Smooth muscle cell (in vitro differentiated cells): ENCODE data around the gene CHID1. TPM values are rescaled to one million over a fixed set of nuclear protein-coding genes. Genes with fewer than 3 reads are reported as not detected.
A peak's percentile ranks its signal among the peaks of the same experiment; 100 is the strongest.

Experiments
- DNase-seq: peaks from one replicate; lab custom pipeline; 2025; ENCODE audit not compliant: unreplicated experiment; lab: John Stamatoyannopoulos, UW
- H2AFZ ChIP-seq: fragments of 200-600 bp; sonication (generic); 2 replicates; pipeline ENCODE4 v1.6.0; 2016; ENCODE audit warnings: antibody characterized with exemption, low read depth, mild to moderate bottlenecking
- H3F3A ChIP-seq: fragments of 200-600 bp; sonication (generic); 2 replicates; pipeline ENCODE4 v1.6.0; 2017; ENCODE audit warnings: antibody characterized with exemption, low read depth
- H3K27ac ChIP-seq: fragments of 200-600 bp; sonication (generic); 2 replicates; pipeline ENCODE4 v1.5.1; 2016; ENCODE audit warnings: low read depth, mild to moderate bottlenecking
- H3K27me3 ChIP-seq: fragments of 200-600 bp; sonication (generic); 2 replicates; pipeline ENCODE4 v1.6.1; 2016; ENCODE audit warnings: low read depth, mild to moderate bottlenecking
- H3K36me3 ChIP-seq: fragments of 200-600 bp; sonication (generic); 2 replicates; pipeline ENCODE4 v1.5.1; 2016; ENCODE audit warnings: low read depth
- H3K4me1 ChIP-seq: fragments of 200-600 bp; sonication (generic); 2 replicates; pipeline ENCODE4 v1.5.1; 2016; ENCODE audit warnings: low read depth
- H3K4me2 ChIP-seq: fragments of 200-600 bp; sonication (generic); 2 replicates; pipeline ENCODE4 v1.6.0; 2016; ENCODE audit warnings: mild to moderate bottlenecking
- H3K4me3 ChIP-seq: fragments of 200-600 bp; sonication (generic); 2 replicates; pipeline ENCODE4 v1.5.1; 2016; ENCODE audit warnings: mild to moderate bottlenecking
- H3K79me2 ChIP-seq: fragments of 200-600 bp; sonication (generic); 2 replicates; pipeline ENCODE4 v1.6.0; 2016; ENCODE audit warnings: low read depth, mild to moderate bottlenecking
- H3K9ac ChIP-seq: fragments of 200-600 bp; sonication (generic); 2 replicates; pipeline ENCODE4 v1.6.0; 2016; ENCODE audit warnings: low read depth
- H3K9me3 ChIP-seq: fragments of 200-600 bp; sonication (generic); replicated peaks from 2 replicates; pipeline ENCODE4 v1.5.1; 2016; ENCODE audit warnings: low read depth
- H4K20me1 ChIP-seq: fragments of 200-600 bp; sonication (generic); 2 replicates; pipeline ENCODE4 v1.6.0; 2016; ENCODE audit warnings: low read depth
- WGBS: methylation state at CpG from one replicate; pipeline ENCODE4 v1.1.7; 2016; ENCODE audit warnings: low lambda C conversion rate; 5-methylcytosine and 5-hydroxymethylcytosine counted together
- polyA plus RNA-seq: library from polyadenylated mRNA; unstranded; fragments of >200 nt; fragmentation: Nextera tagmentation; extraction: Ambion mirVana; gene quantifications from 2 replicates; pipeline ENCODE4 v1.2.1, GENCODE V29; 2016
- total RNA-seq: library from RNA; depleted of rRNA; stranded (reverse); fragments of >200 nt; gene quantifications from 2 replicates; pipeline ENCODE4 v1.2.3, GENCODE V29; 2014
- TF ChIP-seq, protein P1 (sequence below): fragments of 200-600 bp; sonication (generic); IDR thresholded peaks from 2 replicates; pipeline ENCODE4 v1.5.1; 2017; ENCODE audit warnings: borderline replicate concordance, mild to moderate bottlenecking, antibody characterized with exemption; ENCODE audit not compliant: insufficient read depth, poor library complexity, severe bottlenecking

CHID1 gene
- total and polyA plus RNA-seq, 2 experiments from 2014 or later: 54.3 to 181 TPM

DNA sequence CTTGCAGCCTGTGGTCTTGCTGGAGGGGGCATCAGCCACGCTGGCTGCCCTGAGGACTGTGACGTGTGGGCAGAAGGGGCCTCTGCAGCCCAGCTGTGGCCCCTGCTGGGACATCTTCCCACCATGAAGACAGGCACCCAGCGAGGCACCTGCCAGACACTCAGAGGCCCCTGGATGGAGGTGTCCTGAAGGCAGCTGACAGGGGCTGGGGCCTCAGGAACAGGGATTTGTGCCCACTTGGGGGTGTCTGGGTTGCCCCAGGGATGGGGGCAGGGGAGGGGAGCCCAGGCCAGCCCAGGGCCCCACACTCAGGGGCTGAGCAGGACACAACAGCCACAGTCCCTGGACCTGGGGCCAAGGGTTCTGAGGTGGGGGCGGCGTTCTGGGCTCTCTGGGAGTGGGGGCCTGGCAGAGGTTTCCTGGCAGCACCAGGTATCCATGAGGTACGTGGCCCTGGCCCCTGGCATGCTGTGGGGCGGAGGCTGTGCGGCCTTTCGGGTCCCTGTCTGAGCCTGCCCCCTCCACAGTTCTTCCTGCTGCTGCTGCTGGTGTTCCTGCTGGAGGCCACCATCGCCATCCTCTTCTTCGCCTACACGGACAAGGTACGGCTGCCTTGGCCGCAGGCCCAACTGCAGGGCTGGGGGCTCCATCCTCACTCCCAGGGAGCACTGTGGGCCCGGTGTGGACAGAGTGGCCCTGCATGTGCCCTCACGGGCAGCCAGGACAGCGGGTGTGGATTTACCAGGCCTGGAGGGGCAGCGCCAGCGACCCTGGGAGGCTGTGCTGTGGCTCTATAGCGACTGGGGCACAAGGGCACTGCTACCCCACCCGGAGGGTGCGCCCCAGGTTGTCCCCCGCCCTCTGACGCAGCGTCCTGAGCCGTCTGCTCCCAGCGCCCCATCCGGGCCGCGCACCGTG, 46.4 kb downstream of the CHID1 start:
- no peak overlapping the region for H3K4me3 ChIP-seq
- H4K20me1 ChIP-seq: peaks cover 47% of the 10 kb centered on the region
- no peaks in the 10 kb centered on the region for H3K79me2 ChIP-seq
- no peak overlapping the region for H3K4me2 ChIP-seq
- no peaks in the 10 kb centered on the region for H3K27me3 ChIP-seq
- H3K9ac ChIP-seq: no peak overlapping the region
- no peaks in the 10 kb centered on the region for H3K36me3 ChIP-seq
- TF ChIP-seq, protein P1, sequence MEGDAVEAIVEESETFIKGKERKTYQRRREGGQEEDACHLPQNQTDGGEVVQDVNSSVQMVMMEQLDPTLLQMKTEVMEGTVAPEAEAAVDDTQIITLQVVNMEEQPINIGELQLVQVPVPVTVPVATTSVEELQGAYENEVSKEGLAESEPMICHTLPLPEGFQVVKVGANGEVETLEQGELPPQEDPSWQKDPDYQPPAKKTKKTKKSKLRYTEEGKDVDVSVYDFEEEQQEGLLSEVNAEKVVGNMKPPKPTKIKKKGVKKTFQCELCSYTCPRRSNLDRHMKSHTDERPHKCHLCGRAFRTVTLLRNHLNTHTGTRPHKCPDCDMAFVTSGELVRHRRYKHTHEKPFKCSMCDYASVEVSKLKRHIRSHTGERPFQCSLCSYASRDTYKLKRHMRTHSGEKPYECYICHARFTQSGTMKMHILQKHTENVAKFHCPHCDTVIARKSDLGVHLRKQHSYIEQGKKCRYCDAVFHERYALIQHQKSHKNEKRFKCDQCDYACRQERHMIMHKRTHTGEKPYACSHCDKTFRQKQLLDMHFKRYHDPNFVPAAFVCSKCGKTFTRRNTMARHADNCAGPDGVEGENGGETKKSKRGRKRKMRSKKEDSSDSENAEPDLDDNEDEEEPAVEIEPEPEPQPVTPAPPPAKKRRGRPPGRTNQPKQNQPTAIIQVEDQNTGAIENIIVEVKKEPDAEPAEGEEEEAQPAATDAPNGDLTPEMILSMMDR: no peak
- H3K27ac ChIP-seq: no peak overlapping the region
- no peaks in the 10 kb centered on the region for H3F3A ChIP-seq
- H2AFZ ChIP-seq: no peak overlapping the region
- peaks cover 16% of the 10 kb centered on the region for H3K4me1 ChIP-seq
- 96% methylated on average over 22 of the region's 31 CpGs for WGBS
- no peaks in the 10 kb centered on the region for H3K9me3 ChIP-seq
- no peak for DNase-seq

DNA sequence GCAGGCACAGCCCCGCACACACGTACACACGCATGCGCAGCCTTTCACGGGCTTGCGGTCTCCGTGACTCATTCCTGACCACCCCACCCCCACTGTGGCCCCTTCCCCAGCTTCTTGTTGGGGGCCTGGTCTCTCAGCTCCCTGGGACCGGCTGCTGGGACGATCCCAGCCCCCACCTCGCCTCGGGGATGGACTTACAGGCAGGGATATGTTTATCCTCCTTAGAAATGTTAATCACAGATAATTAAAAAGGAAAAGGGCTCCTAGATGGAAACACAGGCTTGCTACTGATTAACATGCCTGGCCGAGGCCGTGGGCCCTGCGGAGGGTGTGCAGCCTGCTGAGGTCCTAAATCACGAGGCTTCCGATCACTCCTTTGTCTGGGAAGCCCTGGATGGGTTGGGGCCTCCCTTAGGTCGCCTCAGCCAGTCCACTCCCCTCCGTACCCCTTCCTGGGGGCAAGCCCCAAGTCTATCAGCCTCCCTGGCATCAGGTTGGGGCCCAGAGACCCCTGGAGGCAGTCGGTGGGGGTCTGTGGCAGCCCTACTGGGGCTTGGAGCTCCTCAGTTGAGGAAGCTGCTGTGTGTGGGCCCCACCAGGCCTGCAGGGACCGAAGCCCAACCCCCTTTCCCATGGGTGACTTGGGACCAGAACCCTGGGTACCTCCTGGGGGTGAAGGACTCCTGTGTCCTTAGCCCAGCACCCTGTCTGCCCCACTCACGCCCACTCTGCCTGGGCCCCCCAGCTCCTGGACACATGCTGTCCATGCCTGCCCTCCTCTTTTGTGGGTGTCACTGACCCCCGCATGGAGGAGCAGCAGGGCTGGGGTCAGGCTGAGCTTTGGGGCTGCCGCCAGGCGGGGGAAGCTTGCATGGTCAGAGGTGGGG, 47.3 kb downstream of the CHID1 start:
- Histone ChIP-seq H3K27ac (no peak overlapping the region), H3K4me3 (no peak overlapping the region), H4K20me1 (peaks cover 52% of the 10 kb centered on the region), H3K9ac (no peak overlapping the region), H3K4me1 (peaks cover 16% of the 10 kb centered on the region), H3K9me3 (no peaks in the 10 kb centered on the region), H3K27me3 (no peaks in the 10 kb centered on the region), H2AFZ (no peak overlapping the region), H3K4me2 (peak overlapping the region; percentile 4), H3K36me3 (no peaks in the 10 kb centered on the region), H3F3A (no peaks in the 10 kb centered on the region), H3K79me2 (no peaks in the 10 kb centered on the region)
- no peak for DNase-seq
- TF ChIP-seq, protein P1: no peak
- 68% methylated on average over 22 of the region's 24 CpGs for WGBS

DNA sequence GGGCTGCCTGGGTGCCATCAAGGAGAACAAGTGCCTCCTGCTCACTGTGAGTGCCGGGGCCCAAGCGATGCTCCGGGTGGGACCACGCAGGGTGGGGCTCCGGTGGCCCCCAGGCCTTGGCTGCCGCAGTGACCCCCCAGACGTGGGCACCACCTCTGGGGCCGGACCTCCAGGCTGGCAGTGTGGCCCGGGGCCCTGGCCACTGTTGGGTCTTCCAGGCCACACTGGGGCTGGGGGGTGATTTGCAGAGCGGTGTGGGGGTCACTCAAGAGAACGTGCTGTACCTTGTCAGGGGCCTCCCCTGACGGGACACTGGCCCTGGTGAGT, 48.0 kb downstream of the CHID1 start:
- WGBS: 85% methylated on average over 12 of the region's 12 CpGs
- TF ChIP-seq, protein P1: no peak
- DNase-seq: no peak
- Histone ChIP-seq H3K27me3 (no peaks in the 10 kb centered on the region), H3K4me2 (no peak overlapping the region), H3K27ac (no peak overlapping the region), H3K79me2 (no peaks in the 10 kb centered on the region), H3K4me1 (peaks cover 16% of the 10 kb centered on the region), H3K9ac (no peak overlapping the region), H4K20me1 (peaks cover 58% of the 10 kb centered on the region), H3F3A (no peaks in the 10 kb centered on the region), H3K36me3 (no peaks in the 10 kb centered on the region), H2AFZ (no peak overlapping the region), H3K4me3 (no peak overlapping the region), H3K9me3 (no peaks in the 10 kb centered on the region)
